GM10847 (cell line): ENCODE results near the gene ADCY9.

Experiments used
- POLR2A ChIP-seq: IDR thresholded peaks from 2 replicates; pipeline ENCODE4 v1.6.1; 2011; ENCODE audit not compliant: insufficient read length; ENCODE audit errors: extremely low read depth

ADCY9 gene

DNA sequence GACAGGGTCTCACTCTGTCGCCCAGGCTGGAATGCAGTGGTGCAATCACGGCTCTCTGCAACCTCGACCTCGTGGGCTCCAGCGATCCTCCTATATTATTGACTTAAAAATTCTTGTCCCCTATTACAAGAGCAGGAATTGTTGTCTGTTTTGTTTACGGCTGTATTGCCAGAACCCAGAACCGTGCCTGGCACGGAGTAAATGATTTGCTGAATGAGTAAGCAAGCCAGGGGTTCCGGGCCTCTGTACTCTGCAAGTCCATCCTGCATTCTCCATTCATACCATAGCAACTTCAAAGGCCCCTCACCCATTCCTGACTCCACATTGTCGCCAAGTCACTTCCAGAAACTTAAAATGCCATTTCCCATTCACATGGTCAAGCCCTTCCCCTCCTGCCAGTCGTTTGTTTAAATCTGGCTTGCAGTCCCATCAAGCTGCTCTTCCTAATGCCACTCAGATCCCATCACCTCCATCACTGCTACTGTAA is 6.9 kb downstream of the ADCY9 start:
- TF ChIP-seq POLR2A: no peak

DNA sequence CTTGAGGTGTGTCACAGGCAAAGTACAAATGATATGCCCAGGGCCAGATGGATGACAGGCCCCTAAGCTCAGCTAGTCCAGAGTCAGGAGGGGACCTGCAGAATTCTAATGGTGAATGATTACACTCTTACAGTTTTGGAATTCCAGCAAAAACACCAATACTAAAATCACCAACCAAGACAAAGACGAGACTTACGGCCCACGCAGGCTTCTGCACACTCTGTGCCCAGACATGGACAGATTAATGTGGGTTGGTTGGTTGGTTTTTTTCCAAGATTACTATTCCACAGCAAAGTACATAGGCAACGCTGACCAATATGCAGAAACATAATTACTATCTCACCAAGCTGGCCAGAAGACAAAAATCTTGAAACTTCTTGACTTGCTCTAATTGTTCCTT is 9.7 kb downstream of the ADCY9 start:
- TF ChIP-seq POLR2A: no peak

DNA sequence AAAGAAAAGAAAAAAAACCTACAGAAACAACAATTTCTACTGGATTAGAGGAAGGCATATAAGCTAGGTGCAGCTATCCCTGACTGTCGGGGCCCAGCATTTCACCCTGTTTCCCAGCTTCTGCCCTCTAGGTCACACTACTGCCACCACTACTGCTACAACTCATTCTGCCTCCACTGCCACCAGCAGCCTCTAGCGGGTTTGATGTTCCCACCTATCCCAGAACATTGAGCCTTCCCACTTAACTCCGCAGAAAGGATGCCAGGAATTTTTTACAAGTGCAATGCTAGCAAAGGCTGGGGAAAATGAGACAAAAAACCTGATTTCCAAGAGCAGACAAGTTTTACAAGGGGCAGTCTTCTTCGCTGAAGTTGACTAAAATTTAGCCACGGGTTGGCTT is 10.4 kb downstream of the ADCY9 start:
- no peak for TF ChIP-seq POLR2A

DNA sequence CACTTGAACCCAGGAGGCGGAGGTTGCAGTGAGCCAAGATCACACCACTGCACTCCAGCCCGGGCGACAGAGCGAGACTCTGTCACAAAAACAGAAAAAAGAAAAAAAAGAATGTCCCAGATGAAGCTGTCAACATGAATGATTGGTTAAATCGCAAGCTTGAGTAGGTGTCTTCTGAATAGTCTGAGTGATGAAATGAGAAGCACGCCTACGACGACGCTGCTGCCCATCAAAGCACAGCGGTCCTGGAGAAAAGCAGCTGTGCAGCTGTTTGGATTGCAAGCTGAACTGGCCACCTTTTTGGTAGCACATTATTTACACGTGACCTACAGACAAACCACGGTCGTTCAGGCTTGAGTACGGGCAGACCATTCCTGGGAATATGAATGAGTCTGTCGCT is 12.5 kb downstream of the ADCY9 start:
- TF ChIP-seq POLR2A: no peak

DNA sequence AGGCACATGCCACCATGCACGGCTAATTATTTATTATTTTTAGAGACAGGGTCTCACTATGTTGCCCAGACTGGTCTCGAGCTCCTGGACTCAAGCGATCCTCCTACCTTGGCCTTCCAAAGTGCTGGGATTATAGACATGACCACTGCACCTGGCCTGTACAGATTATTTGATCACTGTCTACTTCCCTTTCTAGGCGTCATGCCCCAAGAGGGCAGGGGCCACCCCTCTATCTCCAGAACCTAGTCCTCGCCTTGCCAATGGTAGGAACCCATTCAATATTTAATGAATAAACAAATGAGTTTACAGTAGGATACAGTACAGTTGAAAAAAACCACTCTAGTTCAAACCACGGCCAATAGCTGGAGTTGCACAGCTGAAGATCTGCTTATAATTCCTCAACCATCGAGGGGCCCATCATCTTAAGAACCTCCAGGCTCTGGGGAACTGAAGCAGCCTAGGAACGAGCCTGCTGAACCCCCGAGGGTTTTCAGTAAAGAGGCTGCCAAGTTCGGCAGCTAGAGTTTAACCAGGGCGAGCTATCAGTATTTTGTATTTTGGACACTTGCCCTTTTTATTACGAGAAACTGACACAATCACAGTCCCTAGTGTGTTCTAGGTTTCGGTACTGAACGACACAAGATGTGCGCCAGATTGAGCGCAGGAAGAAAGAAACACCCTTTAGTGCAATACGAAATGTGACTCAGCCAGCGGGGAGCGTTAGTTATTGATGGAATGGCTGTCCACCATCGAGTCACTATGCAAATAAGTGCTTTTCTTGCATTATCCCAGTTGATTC is 14.6 kb downstream of the ADCY9 start:
- no peak for TF ChIP-seq POLR2A

DNA sequence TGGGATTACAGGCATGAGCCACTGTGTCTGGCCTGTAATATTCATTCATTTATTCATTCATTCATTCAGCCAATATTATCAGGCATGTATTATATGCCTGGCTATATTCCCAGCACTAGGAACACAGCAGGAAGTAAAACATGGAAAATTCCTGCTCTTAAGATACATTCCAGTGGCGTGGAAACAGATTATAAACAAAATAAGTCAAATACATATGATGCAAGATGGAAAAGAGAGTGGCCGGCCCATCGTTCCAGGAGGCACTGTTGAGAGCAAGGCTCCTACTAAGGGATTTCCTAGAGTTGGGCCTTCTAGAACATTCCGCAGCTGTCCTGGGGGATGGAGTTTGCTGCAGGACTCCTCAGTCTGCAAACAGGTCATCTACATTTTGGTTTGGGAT is 17.7 kb downstream of the ADCY9 start:
- no peak for TF ChIP-seq POLR2A

DNA sequence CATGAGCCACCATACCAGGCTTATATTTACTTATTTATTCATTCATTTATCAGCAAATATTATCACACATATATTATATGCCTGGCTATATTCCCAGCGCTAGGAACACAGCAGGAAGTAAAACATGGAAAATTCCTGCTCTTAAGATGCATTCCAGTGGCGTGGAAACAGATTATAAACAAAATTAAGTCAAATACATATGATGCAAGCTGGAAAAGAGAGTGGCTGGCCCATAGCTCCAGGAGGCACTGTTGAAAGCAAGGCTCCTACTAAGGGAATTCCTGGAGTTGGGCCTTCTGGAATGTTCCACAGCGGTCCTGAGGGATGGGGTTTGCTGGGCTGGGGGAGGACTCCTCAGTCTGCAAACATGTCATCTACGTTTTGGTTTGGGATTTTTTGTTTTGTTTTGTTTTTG is 18.4 kb downstream of the ADCY9 start:
- TF ChIP-seq POLR2A: no peak

DNA sequence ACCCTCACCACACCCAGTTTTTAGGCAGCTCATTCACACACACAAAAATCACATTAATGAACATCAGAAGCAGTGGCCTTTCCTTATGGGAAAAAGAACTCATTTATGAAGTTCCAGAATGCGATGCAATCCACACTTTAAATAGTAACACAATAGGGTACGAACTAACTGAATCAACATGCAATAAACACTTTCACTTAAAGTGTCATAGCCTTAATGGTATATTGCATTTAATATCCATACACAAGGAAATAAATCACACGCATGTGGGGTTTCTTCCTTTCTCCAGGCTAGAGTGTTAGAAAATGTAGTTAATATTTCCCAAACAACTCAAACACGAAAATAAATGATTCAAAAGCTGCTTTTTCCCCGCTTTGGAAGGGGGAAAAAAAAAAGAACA is 19.7 kb downstream of the ADCY9 start:
- no peak for TF ChIP-seq POLR2A

DNA sequence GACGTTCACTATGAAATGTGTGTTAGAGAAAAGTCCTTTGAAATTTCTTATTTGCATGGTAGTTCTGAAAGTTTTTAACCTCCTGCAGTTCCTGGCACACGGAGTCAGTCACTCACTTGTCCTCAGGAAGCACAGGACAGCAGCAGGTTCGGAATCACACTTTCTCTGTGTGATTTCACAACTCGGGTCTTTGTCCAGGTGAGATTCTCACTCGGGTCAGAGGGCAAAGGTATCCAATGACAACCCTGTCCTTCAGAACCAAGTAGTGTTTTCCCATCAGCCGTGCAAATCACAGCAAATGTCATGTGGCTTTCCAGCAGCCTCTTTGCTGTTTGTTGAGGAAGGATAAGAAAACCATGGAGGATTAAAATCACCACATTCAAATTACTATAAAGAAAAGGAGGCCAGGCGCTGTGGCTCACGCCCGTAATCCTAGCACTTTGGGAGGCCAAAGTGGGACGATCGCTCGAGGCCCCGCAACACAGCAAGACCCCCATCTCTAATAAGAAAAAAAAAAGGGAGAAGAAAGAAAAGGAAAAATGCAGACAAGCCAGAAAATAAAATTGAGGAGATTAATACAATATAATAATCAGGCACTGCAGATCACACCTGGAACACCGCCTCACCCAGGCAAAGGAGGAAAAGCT is 22.0 kb downstream of the ADCY9 start:
- TF ChIP-seq POLR2A: no peak

DNA sequence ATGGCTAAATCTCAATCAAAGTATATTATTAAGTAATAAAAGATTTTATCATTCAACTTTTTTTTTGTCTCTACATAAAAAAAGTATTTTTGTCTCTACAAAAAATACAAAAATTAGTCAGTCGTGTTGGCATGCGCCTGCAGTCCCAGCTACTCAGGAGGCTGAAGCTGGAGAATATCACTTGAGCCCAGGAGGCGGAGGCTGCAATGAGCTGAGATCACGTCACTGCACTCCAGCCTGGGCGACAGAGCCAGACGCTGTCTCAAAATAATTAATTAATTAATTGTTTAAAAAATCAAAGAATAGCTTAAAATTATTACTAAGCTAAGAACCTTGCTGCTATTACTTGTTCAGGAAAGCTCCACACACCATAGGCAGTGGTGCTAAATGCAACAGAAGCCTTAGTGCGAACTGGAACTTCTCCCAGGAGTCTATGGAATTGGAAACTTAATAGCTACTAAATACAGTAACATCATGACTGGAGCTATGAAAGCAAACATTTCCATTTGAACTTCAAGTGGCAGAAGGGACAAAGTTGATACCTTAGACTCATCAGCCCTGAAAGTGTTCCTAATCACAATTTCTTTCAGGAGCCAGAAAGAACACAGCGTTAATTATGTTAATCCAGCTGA is 22.6 kb downstream of the ADCY9 start:
- no peak for TF ChIP-seq POLR2A

DNA sequence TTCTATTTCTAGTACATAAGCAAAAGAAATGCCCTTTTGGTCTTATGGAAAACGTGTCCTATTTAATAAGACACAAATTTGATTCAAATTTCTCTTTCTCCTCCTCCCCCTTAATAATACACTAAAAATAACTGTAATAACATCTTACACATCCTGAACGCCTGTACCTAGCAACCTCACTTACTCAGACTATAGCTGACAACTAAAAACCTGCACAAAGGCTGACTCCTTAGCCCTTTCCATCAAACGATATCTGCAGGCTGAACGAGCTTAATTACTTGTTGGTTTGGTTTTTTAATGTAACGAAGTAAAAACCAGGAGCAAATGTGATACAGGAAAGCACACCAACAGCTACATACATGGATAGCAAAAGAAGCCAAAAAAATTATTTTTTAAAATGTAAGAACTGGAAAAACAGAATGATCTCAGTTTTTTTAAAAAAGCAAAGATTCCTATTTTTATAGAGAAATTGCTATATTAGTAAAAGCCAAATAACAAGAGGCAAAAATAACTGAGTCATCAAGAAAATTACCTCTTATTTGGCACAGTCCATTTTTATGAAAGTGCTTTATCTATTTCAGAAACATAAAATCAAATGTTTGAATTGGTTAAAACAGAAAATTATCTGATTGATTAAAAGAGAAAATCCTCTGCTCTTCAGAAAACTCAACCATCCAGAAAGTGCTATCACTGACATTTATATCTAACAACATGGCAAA is 23.5 kb downstream of the ADCY9 start:
- no peak for TF ChIP-seq POLR2A

DNA sequence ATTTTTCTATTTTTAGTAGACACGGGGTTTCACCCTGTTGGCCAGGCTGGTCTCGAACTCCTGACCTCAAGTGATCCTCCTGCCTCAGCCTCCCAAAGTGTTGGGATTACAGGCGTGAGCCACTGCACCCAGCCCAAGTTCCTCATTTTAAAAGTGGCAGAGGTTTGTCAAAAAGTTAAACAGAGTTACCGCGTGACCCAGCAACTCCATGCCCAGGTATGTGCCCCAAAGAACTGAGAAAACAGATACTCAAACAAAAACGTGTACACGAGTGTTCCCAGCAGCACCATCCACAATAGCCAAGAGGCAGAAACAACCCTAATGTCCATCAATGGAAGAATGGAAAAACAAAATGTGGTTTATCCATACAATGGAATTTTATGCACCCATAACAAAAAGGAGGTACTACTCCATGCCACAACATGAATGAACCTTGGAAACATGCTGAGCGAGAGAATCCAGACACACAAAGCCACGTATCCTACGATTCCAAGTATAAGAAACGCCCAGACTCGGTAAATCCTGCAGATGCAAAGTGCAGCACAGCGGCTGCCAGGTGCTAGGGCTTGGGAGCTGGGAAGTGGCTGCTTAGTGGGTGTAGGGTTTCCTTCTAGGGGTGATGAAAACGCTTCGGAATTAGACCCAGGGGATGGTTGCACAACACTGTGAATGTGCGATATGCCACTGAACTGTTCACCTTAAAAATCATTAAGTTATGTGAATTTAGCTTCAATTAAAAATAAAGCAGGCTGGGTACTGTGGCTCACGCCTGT is 24.8 kb downstream of the ADCY9 start:
- TF ChIP-seq POLR2A: no peak

DNA sequence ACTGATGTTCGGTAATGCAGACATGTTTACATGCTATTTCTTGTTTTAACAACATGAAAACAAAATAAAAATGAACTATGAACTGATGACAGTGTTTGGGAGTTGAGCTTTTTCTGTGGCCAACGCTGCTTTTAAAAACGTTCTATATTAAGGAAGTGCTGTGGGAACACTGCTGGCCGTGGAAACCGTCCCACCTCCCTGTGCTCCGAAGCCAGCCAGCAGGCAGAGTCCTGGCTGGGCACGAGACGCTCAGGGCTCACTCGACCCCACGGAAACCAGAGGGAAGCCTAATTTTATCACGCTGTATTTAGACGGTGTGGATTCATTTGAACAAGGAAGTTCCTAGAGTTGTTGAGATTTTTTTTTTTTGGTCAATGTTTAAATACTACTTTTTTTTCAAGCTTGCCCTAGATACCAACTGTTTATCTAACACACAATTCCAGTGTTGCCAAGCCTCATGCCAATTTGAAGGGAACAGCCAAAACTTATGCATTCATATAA is 25.8 kb downstream of the ADCY9 start:
- no peak for TF ChIP-seq POLR2A

DNA sequence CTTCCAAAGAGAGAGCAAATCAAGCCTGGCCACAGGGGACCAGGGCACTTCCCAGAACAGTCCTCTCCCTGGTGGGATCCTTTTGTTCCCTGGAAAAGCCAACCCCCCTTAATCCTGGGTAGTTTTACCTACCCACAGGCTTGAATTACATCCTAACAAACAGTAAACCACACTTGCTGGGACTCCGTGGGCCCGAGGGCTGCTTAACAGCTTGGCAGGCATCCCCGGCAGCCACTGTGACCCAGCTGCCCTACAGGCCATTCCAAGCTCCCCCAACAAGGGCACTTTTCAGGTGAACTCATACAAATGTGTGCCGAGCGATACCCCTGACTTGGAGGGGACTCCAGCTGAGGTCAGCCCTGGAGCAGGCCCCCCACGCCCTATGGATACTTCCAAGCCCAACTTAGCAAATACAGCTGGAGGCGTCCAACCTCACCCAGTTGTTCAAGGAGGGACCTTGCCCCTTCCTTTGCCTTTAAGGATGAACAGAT is 26.4 kb downstream of the ADCY9 start:
- no peak for TF ChIP-seq POLR2A
